GM12878 (cell line): Measurements from ENCODE around the gene IMPACT. TPM values are rescaled to one million over a fixed set of nuclear protein-coding genes. Genes with fewer than 3 reads are reported as not detected.

ENCODE experiments used
- ATAC-seq: fragments of 200-7000 bp; cut with Tn5 transposase; 3 replicates; pipeline ENCODE4 v1.9.1; 2020; ENCODE audit warnings: mild to moderate bottlenecking, moderate library complexity
- BruUV-seq: library from RNA; stranded (reverse); fragments of 400-500 nt; replicated peaks from 2 replicates; lab custom pipeline; 2021; lab: Mats Ljungman, UMichigan
- CTCF ChIA-PET: fragments of 300-600 bp; sonication (Branson Sonifier 250); formaldehyde crosslinking; extraction: SDS; loops from one replicate; lab custom pipeline; 2021; ENCODE audit warnings: inconsistent platforms; lab: Yijun Ruan, JAX
- POLR2A ChIA-PET: fragments of 350-600 bp; formaldehyde crosslinking; extraction: SDS; loops from one replicate; lab custom pipeline; 2021; ENCODE audit warnings: inconsistent platforms; lab: Charles Lee
- RAD21 ChIA-PET: fragments of 300-600 bp; sonication (Branson Sonifier 250); formaldehyde crosslinking; loops from one replicate; lab custom pipeline; 2023; ENCODE audit warnings: antibody characterized with exemption; ENCODE audit not compliant: unreplicated experiment; lab: Charles Lee
- SMC1A ChIA-PET: fragments of 300-600 bp; sonication (Branson Sonifier 250); formaldehyde crosslinking; loops from one replicate; lab custom pipeline; 2023; ENCODE audit not compliant: unreplicated experiment, uncharacterized antibody; lab: Charles Lee
- DNase-seq: peaks from one replicate; pipeline ENCODE4 v3.0.0-alpha.2; 2011; ENCODE audit warnings: low read depth, low spot score
- FAIRE-seq: peaks from 3 replicates; lab custom pipeline; 2011; peaks lifted over from hg19 to GRCh38; lab: Jason Lieb, UNC
- H2AFZ ChIP-seq: 2 replicates; pipeline ENCODE4 v1.6.0; 2011; ENCODE audit warnings: low read depth, low read length, control low read depth; ENCODE audit not compliant: control insufficient read depth
- H3K27ac ChIP-seq: 2 replicates; pipeline ENCODE4 v1.5.1; 2011; ENCODE audit warnings: control low read depth; ENCODE audit not compliant: control insufficient read depth, insufficient read depth
- H3K27me3 ChIP-seq, 2 experiments: replicated peaks in 1 of 2; 2 replicates each; pipeline versions ENCODE4 v1.6.0 to v1.6.1; 2011; ENCODE audit warnings: low read length in 1 of 2; ENCODE audit not compliant: control insufficient read depth in 2 of 2, insufficient read depth in 2 of 2
- H3K36me3 ChIP-seq, 2 experiments: 2 replicates each; pipeline ENCODE4 v1.5.1; 2011; ENCODE audit warnings: low read length in 1 of 2; ENCODE audit not compliant: control insufficient read depth in 2 of 2, insufficient read depth in 2 of 2
- H3K4me1 ChIP-seq: 2 replicates; pipeline ENCODE4 v1.6.1; 2011; ENCODE audit warnings: mild to moderate bottlenecking, low read length, moderate library complexity, mixed read lengths; ENCODE audit not compliant: control insufficient read depth, insufficient read depth
- H3K4me2 ChIP-seq: 2 replicates; pipeline ENCODE4 v1.6.0; 2011; ENCODE audit warnings: control low read depth; ENCODE audit not compliant: control insufficient read depth, insufficient read depth
- H3K4me3 ChIP-seq: fragments of 200-600 bp; sonication (generic); 2 replicates; pipeline ENCODE4 v1.5.1; 2016
- H3K79me2 ChIP-seq: 2 replicates; pipeline ENCODE4 v1.6.0; 2011; ENCODE audit warnings: low read length; ENCODE audit not compliant: control insufficient read depth, insufficient read depth
- H3K9ac ChIP-seq: 2 replicates; pipeline ENCODE4 v1.8.0; 2011; ENCODE audit warnings: low read length, control low read depth, mixed read lengths; ENCODE audit not compliant: control insufficient read depth, insufficient read depth
- H3K9me3 ChIP-seq: replicated peaks from 3 replicates; pipeline ENCODE4 v1.5.1; 2011; ENCODE audit warnings: mild to moderate bottlenecking, low read length; ENCODE audit not compliant: control insufficient read depth, insufficient read depth
- H4K20me1 ChIP-seq: 2 replicates; pipeline ENCODE4 v1.6.0; 2011; ENCODE audit not compliant: control insufficient read depth, insufficient read depth
- HDGF ChIP-seq: fragments of 450-650 bp; IDR thresholded peaks from 2 replicates; pipeline ENCODE4 v1.6.1; 2016; ENCODE audit warnings: antibody characterized with exemption
- HSF1 ChIP-seq: fragments of 150-350 bp; IDR thresholded peaks from 2 replicates; pipeline ENCODE4 v1.6.1; 2014; ENCODE audit warnings: mild to moderate bottlenecking, low read depth, low read length
- NFYA ChIP-seq: IDR thresholded peaks from 2 replicates; pipeline ENCODE4 v1.6.1; 2011; ENCODE audit warnings: low read depth, mild to moderate bottlenecking, low read length, improper control_type of control experiment, borderline replicate concordance
- NRF1 ChIP-seq: conservative IDR thresholded peaks from 2 replicates; pipeline ENCODE4 v1.6.1; 2011; ENCODE audit warnings: mild to moderate bottlenecking, low read depth, low read length, improper control_type of control experiment
- PML ChIP-seq: IDR thresholded peaks from 2 replicates; pipeline ENCODE4 v1.6.1; 2012; ENCODE audit warnings: low read length, inconsistent platforms
- POLR2A ChIP-seq: IDR thresholded peaks from 2 replicates; pipeline ENCODE4 v1.6.1; 2011; ENCODE audit warnings: low read depth, mild to moderate bottlenecking, low read length
- POLR2AphosphoS2 ChIP-seq: IDR thresholded peaks from 2 replicates; pipeline ENCODE4 v1.6.1; 2011; ENCODE audit warnings: low read depth, mild to moderate bottlenecking, low read length, improper control_type of control experiment, moderate library complexity
- SMARCA5 ChIP-seq: fragments of 450-650 bp; IDR thresholded peaks from 2 replicates; pipeline ENCODE4 v1.6.1; 2017; ENCODE audit warnings: mild to moderate bottlenecking
- SUZ12 ChIP-seq: fragments of 200-600 bp; sonication (generic); IDR thresholded peaks from one replicate; pipeline ENCODE4 v1.6.1; 2018; ENCODE audit warnings: antibody characterized with exemption, mild to moderate bottlenecking; ENCODE audit not compliant: unreplicated experiment
- TAF1 ChIP-seq: IDR thresholded peaks from 2 replicates; pipeline ENCODE4 v1.6.1; 2011; ENCODE audit warnings: mild to moderate bottlenecking, low read depth, low read length, borderline replicate concordance
- YY1 ChIP-seq: IDR thresholded peaks from 2 replicates; pipeline ENCODE4 v1.6.1; 2011; ENCODE audit warnings: low read depth, mild to moderate bottlenecking, low read length
- ZNF207 ChIP-seq: fragments of 450-650 bp; IDR thresholded peaks from 2 replicates; pipeline ENCODE4 v1.6.1; 2014; ENCODE audit warnings: antibody characterized with exemption, mild to moderate bottlenecking, borderline replicate concordance
- WGBS: methylation state at CpG from one replicate; pipeline ENCODE4 v1.1.6; 2016; ENCODE audit warnings: low lambda C conversion rate; ENCODE audit not compliant: insufficient replicate concordance, insufficient coverage; ENCODE audit errors: missing lambda C conversion rate; 5-methylcytosine and 5-hydroxymethylcytosine counted together
- in situ Hi-C: fragments of 300-500 bp; cut with MboI; formaldehyde crosslinking; loops from 9 replicates; pipeline ENCODE4 v1.14.3; 2018; ENCODE audit warnings: mixed read lengths
- intact Hi-C: fragments of 100-400 bp; cut with micrococcal nuclease; formaldehyde crosslinking; loops from one replicate; pipeline ENCODE4 v1.14.2; 2022; ENCODE audit not compliant: unreplicated experiment
- polyA plus RNA-seq, 11 experiments: library from polyadenylated mRNA; depleted of rRNA in 4 of 11; unstranded in 6 of 11; stranded (reverse) in 5 of 11; fragments of >200 nt; fragmentation: Nextera tagmentation in 4 of 11; fragmentation: Illumina TruSeq in 1 of 11; extraction: Ambion mirVana in 4 of 11; extraction: Trizol in 1 of 11; gene quantifications; 1 replicate in 1 of 11; 2 replicates in 10 of 11; pipeline versions ENCODE4 v1.2.1 to v1.2.3, GENCODE V29; 2011 to 2016; ENCODE audit warnings: inconsistent platforms in 2 of 11, missing spikeins in 2 of 11, low read depth in 1 of 11
- total RNA-seq, 4 experiments: library from RNA; depleted of rRNA in 3 of 4; stranded (reverse); fragments of >200 nt in 3 of 4; fragmentation: Illumina TruSeq in 1 of 4; extraction: Trizol in 1 of 4; gene quantifications; 2 replicates each; pipeline versions ENCODE4 v1.2.1 to v1.2.3, GENCODE V29; 2013 to 2021
- TF ChIP-seq, protein P1 (sequence below): fragments of 450-650 bp; conservative IDR thresholded peaks from 2 replicates; pipeline ENCODE4 v1.6.1; 2017; ENCODE audit warnings: mild to moderate bottlenecking, moderate library complexity
- TF ChIP-seq, protein P2 (sequence below): fragments of 450-650 bp; formaldehyde crosslinking; IDR thresholded peaks from 2 replicates; pipeline ENCODE4 v1.4.0; 2022; ENCODE audit warnings: mild to moderate bottlenecking, moderate library complexity
- TF ChIP-seq, protein P3 (sequence below): fragments of 450-650 bp; IDR thresholded peaks from 2 replicates; pipeline ENCODE4 v1.6.1; 2017; ENCODE audit warnings: mild to moderate bottlenecking

The IMPACT gene
- total and polyA plus RNA-seq, 10 of the 15 experiments (the other 5 are each of a cell fraction or from before 2014, with no cell fraction given): 0.10 to 0.84 (median 0.53) TPM

- TF ChIP-seq NRF1 (no peak), HSF1 (no peak), POLR2AphosphoS2 (no peak), HDGF (no peak), SUZ12 (no peak)
- TF ChIP-seq, protein P1, sequence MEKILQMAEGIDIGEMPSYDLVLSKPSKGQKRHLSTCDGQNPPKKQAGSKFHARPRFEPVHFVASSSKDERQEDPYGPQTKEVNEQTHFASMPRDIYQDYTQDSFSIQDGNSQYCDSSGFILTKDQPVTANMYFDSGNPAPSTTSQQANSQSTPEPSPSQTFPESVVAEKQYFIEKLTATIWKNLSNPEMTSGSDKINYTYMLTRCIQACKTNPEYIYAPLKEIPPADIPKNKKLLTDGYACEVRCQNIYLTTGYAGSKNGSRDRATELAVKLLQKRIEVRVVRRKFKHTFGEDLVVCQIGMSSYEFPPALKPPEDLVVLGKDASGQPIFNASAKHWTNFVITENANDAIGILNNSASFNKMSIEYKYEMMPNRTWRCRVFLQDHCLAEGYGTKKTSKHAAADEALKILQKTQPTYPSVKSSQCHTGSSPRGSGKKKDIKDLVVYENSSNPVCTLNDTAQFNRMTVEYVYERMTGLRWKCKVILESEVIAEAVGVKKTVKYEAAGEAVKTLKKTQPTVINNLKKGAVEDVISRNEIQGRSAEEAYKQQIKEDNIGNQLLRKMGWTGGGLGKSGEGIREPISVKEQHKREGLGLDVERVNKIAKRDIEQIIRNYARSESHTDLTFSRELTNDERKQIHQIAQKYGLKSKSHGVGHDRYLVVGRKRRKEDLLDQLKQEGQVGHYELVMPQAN: no peak
Observed at GRCh38 chr18:24427484-24427883, 1.0 kb downstream of the IMPACT start (continued).

DNA sequence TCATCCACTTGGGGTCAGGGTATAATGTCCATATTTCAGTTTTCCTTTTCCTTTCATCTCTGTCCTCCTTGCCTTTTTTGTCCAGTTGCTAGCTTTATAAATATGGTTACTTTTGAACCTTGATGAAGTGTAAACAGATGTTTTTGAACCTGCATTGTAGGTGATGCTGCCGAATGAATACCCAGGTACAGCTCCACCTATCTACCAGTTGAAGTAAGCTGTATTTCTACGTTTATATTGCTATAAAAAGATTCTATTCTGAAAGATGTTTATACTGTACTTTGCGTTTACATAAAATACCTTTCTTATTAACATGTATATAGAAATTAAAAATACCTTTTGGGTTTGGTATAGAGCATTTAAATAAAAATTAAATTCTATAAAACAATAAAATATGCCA, 2.2 kb downstream of the IMPACT start:
- CTCF ChIA-PET: interaction anchor here (0.7 to 1.3 kb wide), 2 partner anchors 60 to 85 kb away, joined by 3 read pairs; no protein-coding TSS in a partner anchor
- TF ChIP-seq POLR2A: no peak
- TF ChIP-seq SMARCA5: no peak
- TF ChIP-seq, protein P2, sequence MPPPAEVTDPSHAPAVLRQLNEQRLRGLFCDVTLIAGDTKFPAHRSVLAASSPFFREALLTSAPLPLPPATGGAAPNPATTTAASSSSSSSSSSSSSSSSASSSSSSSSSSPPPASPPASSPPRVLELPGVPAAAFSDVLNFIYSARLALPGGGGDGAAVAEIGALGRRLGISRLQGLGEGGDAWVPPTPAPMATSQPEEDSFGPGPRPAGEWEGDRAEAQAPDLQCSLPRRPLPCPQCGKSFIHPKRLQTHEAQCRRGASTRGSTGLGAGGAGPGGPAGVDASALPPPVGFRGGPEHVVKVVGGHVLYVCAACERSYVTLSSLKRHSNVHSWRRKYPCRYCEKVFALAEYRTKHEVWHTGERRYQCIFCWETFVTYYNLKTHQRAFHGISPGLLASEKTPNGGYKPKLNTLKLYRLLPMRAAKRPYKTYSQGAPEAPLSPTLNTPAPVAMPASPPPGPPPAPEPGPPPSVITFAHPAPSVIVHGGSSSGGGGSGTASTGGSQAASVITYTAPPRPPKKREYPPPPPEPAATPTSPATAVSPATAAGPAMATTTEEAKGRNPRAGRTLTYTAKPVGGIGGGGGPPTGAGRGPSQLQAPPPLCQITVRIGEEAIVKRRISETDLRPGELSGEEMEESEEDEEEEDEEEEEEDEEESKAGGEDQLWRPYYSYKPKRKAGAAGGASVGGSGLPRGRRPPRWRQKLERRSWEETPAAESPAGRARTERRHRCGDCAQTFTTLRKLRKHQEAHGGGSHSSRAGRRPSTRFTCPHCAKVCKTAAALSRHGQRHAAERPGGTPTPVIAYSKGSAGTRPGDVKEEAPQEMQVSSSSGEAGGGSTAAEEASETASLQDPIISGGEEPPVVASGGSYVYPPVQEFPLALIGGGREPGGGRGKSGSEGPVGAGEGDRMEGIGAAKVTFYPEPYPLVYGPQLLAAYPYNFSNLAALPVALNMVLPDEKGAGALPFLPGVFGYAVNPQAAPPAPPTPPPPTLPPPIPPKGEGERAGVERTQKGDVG: no peak
- TF ChIP-seq NFYA: no peak
- no peak for TF ChIP-seq PML
- no peak for TF ChIP-seq ZNF207
- no peak for TF ChIP-seq YY1
- TF ChIP-seq, protein P3, sequence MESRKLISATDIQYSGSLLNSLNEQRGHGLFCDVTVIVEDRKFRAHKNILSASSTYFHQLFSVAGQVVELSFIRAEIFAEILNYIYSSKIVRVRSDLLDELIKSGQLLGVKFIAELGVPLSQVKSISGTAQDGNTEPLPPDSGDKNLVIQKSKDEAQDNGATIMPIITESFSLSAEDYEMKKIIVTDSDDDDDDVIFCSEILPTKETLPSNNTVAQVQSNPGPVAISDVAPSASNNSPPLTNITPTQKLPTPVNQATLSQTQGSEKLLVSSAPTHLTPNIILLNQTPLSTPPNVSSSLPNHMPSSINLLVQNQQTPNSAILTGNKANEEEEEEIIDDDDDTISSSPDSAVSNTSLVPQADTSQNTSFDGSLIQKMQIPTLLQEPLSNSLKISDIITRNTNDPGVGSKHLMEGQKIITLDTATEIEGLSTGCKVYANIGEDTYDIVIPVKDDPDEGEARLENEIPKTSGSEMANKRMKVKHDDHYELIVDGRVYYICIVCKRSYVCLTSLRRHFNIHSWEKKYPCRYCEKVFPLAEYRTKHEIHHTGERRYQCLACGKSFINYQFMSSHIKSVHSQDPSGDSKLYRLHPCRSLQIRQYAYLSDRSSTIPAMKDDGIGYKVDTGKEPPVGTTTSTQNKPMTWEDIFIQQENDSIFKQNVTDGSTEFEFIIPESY: no peak
- TF ChIP-seq TAF1: no peak

More for the DNA sequence above, 2.2 kb downstream of the IMPACT start:
- RAD21 ChIA-PET: no interaction called here
- Histone ChIP-seq H3K9ac (no peak overlapping the region), H2AFZ (no peak overlapping the region), H3K36me3 (no peaks in the 10 kb centered on the region), H3K4me2 (no peak overlapping the region), H3K4me1 (peaks cover 6% of the 10 kb centered on the region; the same call in 1 of the 2 replicates), H3K9me3 (peaks cover 8% of the 10 kb centered on the region; the same call in 2 of the 3 replicates), H3K27me3 (no peaks in the 10 kb centered on the region; a peak in 1 of 4 replicates), H3K27ac (no peak overlapping the region), H3K4me3 (no peak overlapping the region), H3K79me2 (no peaks in the 10 kb centered on the region), H4K20me1 (no peaks in the 10 kb centered on the region)
- SMC1A ChIA-PET: interaction anchor here (0.8 to 1.0 kb wide), 2 partner anchors 60 to 69 kb away, joined by 3 read pairs; no protein-coding TSS in a partner anchor
- FAIRE-seq (no peak), DNase-seq (no peak), ATAC-seq (no peak)
- POLR2A ChIA-PET: no interaction called here
- 47% methylated on average over 3 of the region's 3 CpGs for WGBS
- in situ Hi-C loops (no loop called here), intact Hi-C loops (no loop called here)
- BruUV-seq: no TSS peak
